GM19099 (cell line): ENCODE measurements around the gene HBB.

Experiments
- POLR2A ChIP-seq: IDR thresholded peaks from 3 replicates; pipeline ENCODE4 v1.6.1; 2011; ENCODE audit warnings: low read depth; ENCODE audit not compliant: insufficient read length; ENCODE audit errors: extremely low read depth

HBB gene

DNA sequence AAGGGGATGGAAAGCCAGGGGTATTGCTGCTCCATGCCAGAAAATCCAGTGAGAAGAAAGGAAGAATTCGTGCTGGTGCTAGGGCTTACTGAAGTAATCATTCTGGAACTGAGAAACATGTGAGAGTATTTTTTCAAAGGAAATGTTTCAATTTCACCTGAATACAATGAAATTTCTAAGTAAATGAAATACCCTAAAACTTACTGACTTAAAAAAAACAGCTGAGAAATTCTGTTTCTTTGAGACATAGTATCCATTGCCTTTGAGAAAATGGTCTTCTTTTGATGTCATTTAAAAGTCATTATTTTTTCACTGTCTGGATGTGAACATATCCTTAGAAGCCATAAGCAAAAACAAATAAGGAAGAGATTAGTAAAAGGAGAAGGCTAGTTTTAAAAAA is 26.3 kb downstream of the HBB start, which contains the start of gene OR51V1:
Gene OR51V1 (minus strand): TSS at position 101 of the 400 bp plus-strand sequence. CDS start 0 bp downstream, at position 101.
- no peak for TF ChIP-seq POLR2A

DNA sequence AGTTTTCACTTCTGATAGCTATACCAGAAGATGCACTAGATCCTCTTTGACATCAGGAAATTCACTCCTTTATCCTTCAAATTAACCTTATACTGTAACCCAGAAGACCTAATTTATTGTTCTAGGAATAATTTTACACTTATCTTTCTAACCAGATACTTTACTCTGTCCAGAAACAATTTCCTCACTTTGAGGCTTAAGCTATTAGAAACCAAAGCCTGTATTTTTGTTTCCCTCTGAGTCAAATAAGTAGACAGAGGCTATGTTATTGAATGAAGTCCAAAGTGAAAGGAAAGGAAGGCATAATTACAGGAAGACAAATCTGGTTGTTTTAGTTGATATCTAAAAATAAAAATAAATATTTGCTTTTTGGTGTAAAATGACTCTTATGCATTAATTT is 28.6 kb downstream of the HBB start:
- no peak for TF ChIP-seq POLR2A

DNA sequence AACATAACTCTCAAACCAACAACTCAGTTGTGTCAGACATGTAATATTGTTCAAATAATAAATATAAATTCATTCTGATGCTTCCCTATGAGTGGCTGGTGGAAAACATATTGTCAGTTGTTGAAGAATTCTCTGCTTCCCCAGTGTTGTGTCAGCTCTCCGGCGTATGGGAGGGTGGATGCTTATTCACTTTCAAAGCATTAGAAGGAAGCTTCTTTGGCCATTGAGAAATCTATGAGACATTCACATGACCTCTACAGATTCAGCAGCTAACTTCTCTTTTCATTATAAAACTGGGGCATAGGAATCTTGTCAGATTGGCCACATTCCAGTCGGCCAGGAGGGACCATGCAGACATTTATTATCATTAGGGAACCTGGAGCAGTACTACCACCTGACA is 29.3 kb downstream of the HBB start:
- no peak for TF ChIP-seq POLR2A

DNA sequence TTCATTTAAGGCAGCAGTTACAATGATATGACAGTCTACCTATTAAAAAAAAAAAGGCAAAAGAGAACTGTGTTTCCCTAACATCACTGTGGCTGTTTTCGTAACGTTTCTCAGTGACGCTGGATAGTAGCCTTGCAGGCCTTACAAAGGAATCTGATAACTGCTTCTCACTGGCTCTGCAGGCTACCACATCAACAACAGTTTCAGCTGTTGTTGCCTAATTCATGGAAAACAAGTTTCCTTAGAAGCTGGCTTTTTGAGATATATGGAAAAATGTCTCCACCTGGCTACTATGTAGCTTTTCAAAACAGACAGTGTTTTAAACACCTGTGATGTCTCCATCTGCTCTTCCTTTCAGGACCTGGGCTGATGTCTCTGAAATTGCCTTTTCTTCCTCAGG is 30.1 kb downstream of the HBB start:
- no peak for TF ChIP-seq POLR2A

DNA sequence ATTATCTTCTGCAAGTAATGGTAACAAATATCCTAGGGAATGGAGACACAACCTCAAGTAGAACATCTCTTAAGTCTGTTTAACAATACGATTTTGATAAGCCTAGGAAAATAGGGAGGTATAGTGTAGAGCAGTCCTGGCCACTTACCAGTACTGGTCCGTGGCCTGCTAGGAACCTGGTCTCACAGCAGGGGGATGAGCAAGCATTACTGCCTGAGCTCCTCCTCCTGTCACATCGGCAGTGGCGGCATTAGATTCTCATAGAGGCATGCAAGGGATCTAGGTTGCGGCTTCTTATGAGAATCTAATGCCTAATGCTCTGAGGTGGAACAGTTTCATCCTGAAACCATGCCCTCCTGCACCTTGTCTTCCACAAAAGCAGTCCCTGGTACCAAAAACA is 30.8 kb downstream of the HBB start:
- no peak for TF ChIP-seq POLR2A

DNA sequence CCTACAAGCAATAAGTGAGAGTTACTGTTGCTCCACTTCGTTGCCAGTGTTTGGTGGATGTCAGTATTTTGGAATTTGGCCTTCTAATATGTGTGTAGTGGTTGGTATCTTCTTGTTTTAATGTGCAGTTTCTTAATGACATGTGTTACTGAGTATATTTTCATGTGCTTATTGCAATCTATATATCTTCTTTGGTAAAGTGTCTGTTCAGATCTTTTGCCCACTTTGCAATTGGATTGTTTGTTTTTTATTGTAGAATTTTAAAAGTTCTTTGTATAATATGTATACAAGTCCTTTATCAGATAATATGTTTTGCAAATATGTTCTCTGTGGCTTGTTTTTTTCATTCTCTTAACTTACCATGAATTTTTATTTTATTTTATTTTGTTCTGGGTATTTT is 34.1 kb downstream of the HBB start:
- no peak for TF ChIP-seq POLR2A

DNA sequence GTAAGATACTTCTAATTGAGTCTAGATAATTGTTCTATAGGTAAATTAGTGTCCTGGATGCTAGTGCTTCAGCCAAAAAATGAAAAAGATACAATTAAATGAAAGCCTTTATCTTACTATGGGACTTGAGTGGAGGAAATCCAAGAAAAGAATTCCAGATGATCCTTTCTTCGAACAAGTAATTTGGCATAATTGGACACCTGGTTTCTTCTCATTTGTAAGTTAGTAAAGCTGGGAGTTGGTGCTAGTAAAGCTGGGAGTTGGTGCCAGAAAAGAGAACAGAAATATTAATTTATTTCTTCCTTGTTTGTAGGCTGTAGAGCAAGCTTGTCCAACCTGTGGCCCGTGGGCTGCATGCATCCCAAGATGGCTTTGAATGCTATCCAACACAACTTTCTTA is 38.7 kb downstream of the HBB start:
- TF ChIP-seq POLR2A = no peak

DNA sequence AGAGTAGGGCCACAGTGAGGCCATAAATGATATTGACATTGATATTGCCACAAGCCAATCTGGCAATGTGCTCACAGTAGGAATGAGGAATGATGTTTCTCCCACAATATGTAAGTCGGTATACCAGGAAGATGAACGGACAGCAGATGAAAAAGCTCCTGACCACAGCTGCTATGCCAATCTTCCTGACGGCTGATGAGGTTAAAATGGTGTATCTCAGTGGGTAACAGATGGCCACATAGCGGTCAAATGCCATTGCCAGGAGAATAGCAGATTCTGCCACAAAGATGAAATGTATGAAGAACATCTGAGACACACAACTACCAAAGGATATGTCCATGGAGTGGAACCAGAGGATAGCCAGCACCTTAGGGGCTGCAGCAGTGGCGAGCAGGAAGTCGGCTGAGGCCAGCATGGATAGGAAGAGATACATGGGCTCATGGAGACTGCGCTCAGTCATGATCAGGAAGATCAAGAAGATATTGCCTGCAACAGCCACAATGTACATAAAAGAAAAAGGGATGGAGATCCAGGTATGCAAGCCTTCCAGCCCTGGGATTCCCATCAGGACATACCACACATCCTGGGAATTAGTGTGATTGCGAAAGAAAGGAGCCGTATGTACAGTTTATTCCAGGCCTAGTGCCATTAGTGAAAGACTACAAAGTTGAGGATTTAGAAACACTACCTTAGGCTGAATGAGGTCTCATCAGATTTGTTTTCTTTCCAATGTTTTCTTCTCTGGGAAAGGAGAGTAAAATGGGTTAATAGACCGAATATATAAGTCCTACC is 48.6 kb downstream of the HBB start:
- no peak for TF ChIP-seq POLR2A
